ENCODE measurements around the gene CCDC187. TPM values are rescaled to one million over a fixed set of nuclear protein-coding genes. Genes with fewer than 3 reads are reported as not detected.

The CCDC187 gene
- polyA plus RNA-seq, 3 donors, result not detected

- Histone ChIP-seq H3K27ac (ENCODE audit: low read depth in 1 of 2, low read length in 2 of 2) (no peak overlapping the region), H3K27me3 (ENCODE audit: control insufficient read depth in 2 of 2, insufficient read depth in 2 of 2, low read length in 2 of 2) (no peaks in the 10 kb centered on the region), H3K9ac (ENCODE audit: insufficient read depth, low read length, poor library complexity, severe bottlenecking) (no peak overlapping the region), H3K4me3 (replicated peaks in 1 of 3; ENCODE audit: low read depth in 2 of 3, low read length in 3 of 3) (no peak overlapping the region), H3K9me3 (replicated peaks in 1 of 2; ENCODE audit: control insufficient read depth in 1 of 2, insufficient read depth in 1 of 2, low read length in 2 of 2) (no peaks in the 10 kb centered on the region), H3K79me2 (ENCODE audit: insufficient read depth, low read length) (no peaks in the 10 kb centered on the region), H3K4me2 (replicated peaks; ENCODE audit: extremely low read depth, low read length, poor library complexity, severe bottlenecking) (no peak overlapping the region), H3K4me1 (ENCODE audit: control insufficient read depth in 1 of 2, insufficient read depth in 2 of 2, low read length in 2 of 2) (no peaks in the 10 kb centered on the region), H4K20me1 (ENCODE audit: insufficient read depth, low read length) (no peaks in the 10 kb centered on the region), H3K36me3 (replicated peaks in 1 of 2; ENCODE audit: control insufficient read depth in 1 of 2, insufficient read depth in 2 of 2, low read length in 2 of 2) (no peaks in the 10 kb centered on the region), H2AFZ (ENCODE audit: insufficient read depth, low read depth, low read length, poor library complexity, severe bottlenecking) (no peak overlapping the region)
- TF ChIP-seq CTCF (IDR thresholded peaks at IDR 0.05), result peak; percentile 6
- Mint-ChIP-seq H3K27ac (no peak overlapping the region), H3K4me3 (no peak overlapping the region), H3K27me3 (ENCODE audit: low read depth in 3 of 3) (peaks cover 8 to 14% (median 14%) of the 10 kb centered on the region in 3 donors), H3K9me3 (peaks cover 0 to 2% (median 0%) of the 10 kb centered on the region in 7 donors), H3K36me3 (no peaks in the 10 kb centered on the region), H3K4me1 (no peaks in the 10 kb centered on the region)
- DNase-seq, result no peak
- intact Hi-C loops (cut with micrococcal nuclease), result loop anchor here in 1 of 2 donors (5.0 to 10.0 kb wide), 2 partner anchors 112 to 680 kb away; no protein-coding TSS in a partner anchor
- 89% methylated on average over 22 of the region's 22 CpGs for WGBS (ENCODE audit: insufficient coverage)
These were observed 19.6 kb downstream of the CCDC187 start for GRCh38 chr9:136284311-136284710.

- Histone ChIP-seq H4K20me1 (ENCODE audit: insufficient read depth, low read length) (no peaks in the 10 kb centered on the region), H3K79me2 (ENCODE audit: insufficient read depth, low read length) (no peaks in the 10 kb centered on the region), H3K4me2 (replicated peaks; ENCODE audit: extremely low read depth, low read length, poor library complexity, severe bottlenecking) (peak overlapping the region; percentile 24), H3K9ac (ENCODE audit: insufficient read depth, low read length, poor library complexity, severe bottlenecking) (no peak overlapping the region), H3K4me3 (replicated peaks in 1 of 3; ENCODE audit: low read depth in 2 of 3, low read length in 3 of 3) (no peak overlapping the region), H3K9me3 (replicated peaks in 1 of 2; ENCODE audit: control insufficient read depth in 1 of 2, insufficient read depth in 1 of 2, low read length in 2 of 2) (no peaks in the 10 kb centered on the region), H3K4me1 (ENCODE audit: control insufficient read depth in 1 of 2, insufficient read depth in 2 of 2, low read length in 2 of 2) (no peaks in the 10 kb centered on the region), H3K27ac (ENCODE audit: low read depth in 1 of 2, low read length in 2 of 2) (no peak overlapping the region), H3K27me3 (ENCODE audit: control insufficient read depth in 2 of 2, insufficient read depth in 2 of 2, low read length in 2 of 2) (no peaks in the 10 kb centered on the region), H3K36me3 (replicated peaks in 1 of 2; ENCODE audit: control insufficient read depth in 1 of 2, insufficient read depth in 2 of 2, low read length in 2 of 2) (no peaks in the 10 kb centered on the region), H2AFZ (ENCODE audit: insufficient read depth, low read depth, low read length, poor library complexity, severe bottlenecking) (no peak overlapping the region)
- peaks cover 0 to 2% (median 0%) of the 10 kb centered on the region in 7 donors for H3K9me3 Mint-ChIP-seq
- H3K27me3 Mint-ChIP-seq (ENCODE audit: low read depth in 3 of 3), result peaks cover 8 to 16% (median 14%) of the 10 kb centered on the region in 3 donors
- H3K4me1 Mint-ChIP-seq, result no peaks in the 10 kb centered on the region
- WGBS (ENCODE audit: insufficient coverage), result 40% methylated on average over 20 of the region's 32 CpGs
- peak; percentile 84 for TF ChIP-seq CTCF (IDR thresholded peaks at IDR 0.05)
- peak; percentile 54 to 63 (median 61) for DNase-seq
- peak overlapping the region in 1 of 2 donors; percentile 73 for H3K4me3 Mint-ChIP-seq
- H3K27ac Mint-ChIP-seq, result peak overlapping the region in 1 of 7 donors; percentile 74
- H3K36me3 Mint-ChIP-seq, result no peaks in the 10 kb centered on the region
- intact Hi-C loops (cut with micrococcal nuclease), result loop anchor here in 1 of 2 donors (5.0 to 10.0 kb wide), 2 partner anchors 111 to 679 kb away; no protein-coding TSS in a partner anchor
These were observed 20.3 kb downstream of the CCDC187 start for GRCh38 chr9:136283291-136284235.
